ENCODE measurements around the gene PDZD8.

PDZD8 gene

DNA sequence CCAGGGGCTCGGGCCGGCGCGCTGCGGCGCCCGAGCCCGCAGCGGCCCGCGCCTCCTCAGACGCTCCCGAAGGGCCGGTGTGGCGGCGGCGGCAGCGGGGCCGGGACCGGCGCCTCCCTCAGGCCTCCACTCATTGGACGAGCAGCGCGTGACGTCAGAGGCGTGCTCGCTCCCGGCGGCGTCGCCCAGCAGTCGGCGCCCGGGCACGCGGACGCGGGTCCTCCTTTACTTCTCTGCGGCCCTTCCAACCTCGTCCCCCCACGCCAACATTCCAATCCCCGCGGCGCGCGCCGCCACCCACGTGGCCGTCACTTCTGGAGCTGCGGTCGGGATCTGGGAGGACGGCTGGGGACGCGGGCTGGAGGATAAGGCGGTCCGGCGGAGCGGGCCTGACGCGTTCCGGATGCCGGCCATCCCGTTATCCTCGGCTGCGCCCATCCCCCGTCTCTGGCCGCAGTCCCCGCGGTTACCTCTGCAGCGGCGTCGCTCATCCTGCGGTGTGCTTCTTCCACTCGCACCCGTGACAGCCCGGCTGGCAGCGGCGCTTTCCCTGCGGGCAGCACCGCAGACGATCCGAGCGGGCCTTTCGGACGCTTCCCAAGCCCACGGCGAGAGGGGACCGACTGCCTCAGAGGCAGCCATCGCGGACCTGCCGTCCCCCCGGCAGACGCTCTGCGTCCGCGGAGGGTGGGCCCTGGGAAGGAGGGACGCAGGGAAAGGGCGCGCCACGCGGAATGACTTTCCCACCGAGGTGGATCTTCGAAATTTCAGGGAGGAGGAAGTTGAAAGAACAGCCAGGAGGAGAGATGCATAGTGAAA, at the start of gene PDZD8:
PDZD8 (minus strand) TSS at position 81 of the 819 bp plus-strand sequence. CDS start 213 bp downstream, outside the sequence.
- peak; percentile 90 for DNase-seq (ENCODE audit: low read depth)

DNA sequence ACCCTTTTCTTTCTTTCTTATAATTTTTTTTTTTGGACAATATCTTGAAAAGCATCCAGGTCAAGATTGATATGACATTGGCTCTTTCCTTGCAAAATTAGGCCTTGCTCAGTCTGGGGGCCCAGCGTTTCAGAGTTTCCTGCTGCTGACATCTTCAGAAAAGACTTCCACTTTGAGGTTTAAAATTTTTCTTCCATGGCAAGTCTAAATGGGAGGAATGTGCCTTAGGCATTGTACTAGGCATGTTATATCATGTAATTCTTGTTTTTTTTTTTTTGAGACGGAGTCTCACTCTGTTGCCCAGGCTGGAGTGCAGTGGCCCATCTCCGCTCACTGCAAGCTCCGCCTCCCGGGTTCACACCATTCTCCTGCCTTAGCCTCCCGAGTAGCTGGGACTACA, 48.9 kb upstream of the PDZD8 start:
- no peak for DNase-seq (ENCODE audit: low read depth)

DNA sequence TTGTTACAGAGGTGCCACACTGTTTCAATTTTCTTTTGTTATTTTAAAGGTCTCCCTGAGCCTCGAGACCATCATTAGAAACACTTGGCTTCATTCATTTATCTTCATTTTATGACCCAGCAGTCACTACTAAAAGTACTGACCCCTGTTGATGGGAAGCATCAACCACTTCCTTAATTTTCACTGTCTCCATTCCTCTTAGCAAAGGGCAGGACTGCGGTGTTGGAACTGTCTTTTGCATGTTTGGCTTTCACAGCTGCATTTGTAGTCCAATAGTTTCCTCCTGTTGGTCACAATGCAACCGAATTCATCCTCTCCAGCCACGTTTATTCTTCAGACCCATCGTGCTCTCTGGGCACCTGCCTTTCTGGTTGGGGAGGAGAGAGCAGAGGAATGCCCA, 46.7 kb upstream of the PDZD8 start:
- no peak for DNase-seq (ENCODE audit: low read depth)

- no peak for DNase-seq (ENCODE audit: low read depth)
Measured at GRCh38 chr10:117420768-117421167, 45.5 kb upstream of the PDZD8 start.

DNA sequence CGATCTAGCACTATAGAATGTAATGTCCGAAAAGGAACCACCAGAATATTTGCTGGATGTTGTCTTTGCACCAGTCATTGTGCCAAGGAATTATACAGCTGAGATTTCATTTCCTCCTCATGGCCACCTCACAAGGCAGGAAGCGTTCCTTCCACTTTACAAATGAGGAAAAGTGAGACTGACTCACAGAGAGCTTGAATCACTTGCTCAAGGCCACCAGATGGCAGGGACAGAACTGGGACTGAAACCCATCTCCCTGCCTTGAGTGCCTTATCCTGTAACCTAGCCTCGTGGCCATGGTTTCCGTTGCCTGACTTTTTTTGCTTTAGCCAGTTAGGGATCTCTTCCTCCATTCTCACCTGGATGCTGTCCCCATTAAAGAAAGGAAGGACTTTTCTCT, 44.7 kb upstream of the PDZD8 start:
- no peak for DNase-seq (ENCODE audit: low read depth)

DNA sequence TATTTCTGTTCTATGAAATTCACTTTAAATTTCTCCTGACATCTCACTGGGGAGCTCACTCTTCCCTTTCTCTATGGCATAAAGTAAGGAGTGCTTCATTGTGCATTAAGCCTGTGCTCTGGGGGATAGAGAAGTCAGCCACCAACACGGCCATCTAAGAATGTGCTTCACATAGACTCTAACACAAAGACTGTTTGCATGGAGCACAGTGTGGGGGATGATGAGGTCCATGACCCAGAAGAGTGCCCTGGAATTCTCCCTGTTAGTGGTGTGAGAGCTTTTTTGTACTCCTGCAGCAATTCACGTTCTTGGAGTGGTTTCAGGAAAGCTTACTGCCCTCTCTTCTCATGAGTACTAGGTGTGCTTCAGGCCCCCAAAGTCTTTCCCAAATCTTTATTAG, 43.9 kb upstream of the PDZD8 start:
- no peak for DNase-seq (ENCODE audit: low read depth)

DNA sequence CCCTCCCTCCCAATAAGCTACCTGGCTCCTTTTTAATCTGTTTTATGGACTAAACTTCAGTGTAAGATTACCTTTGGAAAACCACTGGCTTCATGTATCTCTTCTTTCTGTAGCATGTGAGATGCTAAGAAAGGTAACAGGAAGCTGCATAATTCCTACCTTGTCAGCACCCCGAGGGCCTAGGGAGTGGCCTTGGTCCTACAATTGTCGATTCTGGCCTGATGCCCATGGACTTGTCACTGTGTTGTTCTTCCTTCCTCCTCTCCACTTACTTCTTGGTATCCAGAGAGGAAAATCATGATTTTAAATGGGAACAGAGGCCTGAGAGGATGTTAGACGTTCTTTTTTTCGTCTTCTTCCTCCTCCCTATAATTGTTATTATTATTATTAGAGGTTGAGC, 42.9 kb upstream of the PDZD8 start:
- DNase-seq (ENCODE audit: low read depth) = no peak

GRCh38 chr10:117417196-117417595, 42.0 kb upstream of the PDZD8 start:
- no peak for DNase-seq (ENCODE audit: low read depth)

GRCh38 chr10:117413928-117414618, 38.8 kb upstream of the PDZD8 start:
- DNase-seq (ENCODE audit: low read depth) = no peak

GRCh38 chr10:117412469-117413010, 37.3 kb upstream of the PDZD8 start:
- DNase-seq (ENCODE audit: low read depth) = no peak

GRCh38 chr10:117411479-117412399, 36.5 kb upstream of the PDZD8 start:
- no peak for DNase-seq (ENCODE audit: low read depth)

DNA sequence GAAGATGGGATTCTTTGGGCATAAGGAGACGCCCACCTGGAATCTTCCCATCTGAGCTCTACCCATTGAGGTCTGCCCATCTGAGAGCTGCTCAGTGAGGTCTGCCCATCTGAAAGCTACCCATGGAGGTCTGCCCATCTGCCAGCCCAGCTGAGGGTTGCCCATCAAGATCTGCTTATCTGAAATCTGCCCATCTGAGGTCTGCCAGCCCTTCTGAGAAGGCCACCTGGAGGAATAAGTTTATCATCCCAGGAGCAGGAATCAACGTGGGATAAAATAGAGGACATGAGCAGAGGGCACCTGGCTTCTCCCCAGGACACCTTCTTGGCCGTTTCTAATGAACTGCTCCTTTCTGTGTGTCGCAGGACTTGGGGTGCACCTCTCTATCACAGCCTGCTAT, 35.3 kb upstream of the PDZD8 start:
- DNase-seq (ENCODE audit: low read depth) = no peak

DNA sequence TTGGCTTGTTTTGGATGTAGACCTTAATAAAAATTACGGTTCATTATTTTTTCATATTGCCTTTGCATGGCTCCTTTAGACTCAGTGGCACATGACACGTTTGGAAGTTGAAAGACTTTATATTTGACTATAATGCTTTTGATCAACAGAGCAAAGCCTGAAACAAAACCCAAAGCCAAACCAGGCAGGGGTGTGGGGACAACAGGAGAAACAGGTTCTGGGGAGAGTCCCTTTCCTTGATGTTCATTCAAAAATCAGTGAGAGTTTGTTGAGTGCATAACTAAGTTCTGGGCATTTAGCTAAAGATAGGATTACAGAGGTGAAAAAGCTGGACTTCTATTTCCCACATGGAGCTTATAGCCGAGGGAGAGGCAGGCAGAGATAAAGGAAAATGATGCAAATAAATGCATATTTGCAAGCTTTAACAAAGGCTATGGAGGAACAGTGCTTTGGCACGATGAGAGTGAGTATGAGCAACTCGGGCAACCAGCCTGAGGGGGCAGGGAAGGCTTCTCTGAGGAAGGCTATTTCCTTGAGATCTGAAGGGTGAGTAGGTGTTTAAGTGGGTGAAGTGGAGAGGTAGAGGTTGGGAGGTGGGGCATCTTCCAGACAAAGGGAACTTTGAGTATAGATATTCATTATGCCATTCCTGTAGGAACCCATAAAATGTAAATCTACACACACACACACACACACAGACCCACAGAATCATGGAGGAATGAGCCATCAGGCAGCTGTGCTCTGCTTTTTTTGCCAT, 34.5 kb upstream of the PDZD8 start:
- DNase-seq (ENCODE audit: low read depth) = no peak

DNA sequence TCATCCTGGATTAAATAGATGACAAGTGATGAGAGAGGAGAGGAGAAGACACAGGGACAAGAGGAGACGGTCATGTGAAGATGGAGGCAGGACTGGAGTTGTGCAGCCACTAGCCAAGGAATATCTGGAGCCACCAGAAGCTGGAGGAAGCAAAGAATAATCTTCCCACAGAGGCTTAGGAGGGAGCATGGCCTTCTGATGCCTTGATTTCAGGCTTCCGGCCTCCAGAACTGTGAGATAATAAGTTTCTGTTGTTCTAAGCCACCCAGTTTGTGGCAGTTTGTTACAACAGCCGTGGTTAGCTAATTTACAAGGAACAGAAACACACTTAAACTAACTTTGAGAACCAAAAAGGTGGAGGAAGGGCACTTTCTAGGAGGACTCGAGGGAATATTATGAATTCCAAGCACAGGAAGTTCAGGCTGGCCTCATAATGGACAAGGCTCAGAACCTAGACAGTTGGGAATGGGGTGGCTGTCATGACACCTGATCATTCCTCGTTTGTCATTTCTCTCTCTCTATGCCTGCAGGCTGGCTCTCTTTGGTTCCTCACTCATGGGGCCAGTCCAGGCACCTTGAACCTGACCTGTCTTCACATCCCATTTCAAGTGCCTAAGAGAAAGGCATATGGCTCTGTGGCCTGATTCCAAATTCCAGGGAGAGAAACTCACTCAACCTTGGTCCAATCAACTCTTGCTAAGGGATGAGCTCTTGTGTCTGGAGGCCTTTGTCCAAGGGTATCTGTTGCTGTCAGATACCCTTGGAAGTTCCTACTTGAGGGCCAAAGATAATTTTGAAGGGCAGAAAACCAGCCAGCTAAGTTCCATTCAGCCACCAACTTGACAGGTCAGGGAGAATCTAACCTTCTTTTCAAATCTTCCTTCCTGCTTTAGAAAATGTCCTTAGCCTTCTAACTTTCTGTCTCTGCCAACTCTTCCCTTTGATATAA, 33.5 kb upstream of the PDZD8 start:
- no peak for DNase-seq (ENCODE audit: low read depth)

GRCh38 chr10:117405730-117406129, 30.5 kb upstream of the PDZD8 start:
- DNase-seq (ENCODE audit: low read depth) = no peak

GRCh38 chr10:117400329-117400728, 25.1 kb upstream of the PDZD8 start:
- no peak for DNase-seq (ENCODE audit: low read depth)

DNA sequence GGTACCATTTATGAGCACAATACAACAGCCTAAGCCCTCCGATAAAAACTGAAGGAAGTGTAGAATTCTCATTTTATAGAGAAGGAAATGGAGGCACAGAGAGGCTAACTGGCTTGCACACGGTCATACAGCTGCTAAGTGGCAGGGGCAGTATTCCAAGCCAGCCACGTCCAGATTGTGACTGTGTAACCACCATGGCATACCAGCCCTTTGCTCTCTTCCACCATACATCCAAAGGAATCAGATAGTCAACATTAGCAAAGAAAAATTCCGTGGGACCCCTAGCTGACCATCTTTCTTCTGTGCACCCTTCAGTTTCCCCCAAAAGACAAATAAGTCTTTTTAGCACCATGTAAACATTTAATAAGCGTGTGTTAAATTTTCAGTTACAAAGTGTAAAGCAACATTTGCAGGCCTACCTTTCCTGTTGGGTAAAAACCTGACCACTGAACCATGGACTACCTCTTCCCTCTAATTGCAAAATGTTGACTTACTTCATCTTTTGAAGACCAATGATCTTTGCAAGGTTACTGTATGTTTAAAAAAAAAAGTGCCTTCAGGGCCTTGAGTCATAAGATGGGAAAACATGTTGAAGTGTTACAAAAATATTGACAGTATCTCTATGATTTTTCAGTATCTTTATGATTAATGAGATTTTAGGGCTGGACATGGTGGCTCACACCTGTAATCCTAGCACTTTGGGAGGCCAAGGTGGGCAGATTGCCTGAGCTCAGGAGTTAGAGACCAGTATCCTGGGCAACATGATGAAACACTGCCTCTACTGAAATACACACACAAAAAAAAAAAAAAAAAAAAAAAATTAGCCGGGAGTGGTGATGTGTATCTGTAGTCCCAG, 24.3 kb upstream of the PDZD8 start:
- no peak for DNase-seq (ENCODE audit: low read depth)

DNA sequence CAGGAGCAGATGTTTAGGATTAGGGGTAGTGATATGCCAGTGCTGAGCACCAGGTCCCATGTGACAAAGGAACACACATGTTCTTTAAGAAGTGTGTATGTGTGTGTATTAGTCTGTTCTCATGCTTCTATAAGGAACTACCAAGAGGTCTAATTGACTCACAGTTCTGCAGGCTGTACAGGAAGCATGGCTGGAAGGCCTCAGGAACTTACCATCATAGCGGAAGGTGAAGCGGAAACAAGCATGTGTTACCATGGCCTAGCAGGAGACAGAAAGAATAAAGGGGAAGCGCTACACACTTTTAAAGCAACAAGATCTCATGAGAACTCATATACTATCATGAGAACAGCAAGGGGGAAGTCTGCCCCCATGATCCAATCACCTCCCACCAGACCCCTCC, 22.8 kb upstream of the PDZD8 start:
- no peak for DNase-seq (ENCODE audit: low read depth)

All from stimulated activated CD8-positive, alpha-beta memory T cell treated with anti-CD3 and anti-CD28 coated beads, Interleukin-15, amount 100 ng/mL, for 24 hours (primary cell).